Articular chondrocyte of knee joint (primary cell): ENCODE results near the gene IL22RA2. TPM values are rescaled to one million over a fixed set of nuclear protein-coding genes. Genes with fewer than 3 reads are reported as not detected.

Experiments used
- total RNA-seq: library from RNA; depleted of rRNA; stranded (reverse); fragments of >200 nt; gene quantifications from 2 replicates; pipeline ENCODE4 v1.2.3, GENCODE V29; 2012

IL22RA2 gene, protein sequence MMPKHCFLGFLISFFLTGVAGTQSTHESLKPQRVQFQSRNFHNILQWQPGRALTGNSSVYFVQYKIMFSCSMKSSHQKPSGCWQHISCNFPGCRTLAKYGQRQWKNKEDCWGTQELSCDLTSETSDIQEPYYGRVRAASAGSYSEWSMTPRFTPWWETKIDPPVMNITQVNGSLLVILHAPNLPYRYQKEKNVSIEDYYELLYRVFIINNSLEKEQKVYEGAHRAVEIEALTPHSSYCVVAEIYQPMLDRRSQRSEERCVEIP
- total RNA-seq = not detected in 2 replicates

DNA sequence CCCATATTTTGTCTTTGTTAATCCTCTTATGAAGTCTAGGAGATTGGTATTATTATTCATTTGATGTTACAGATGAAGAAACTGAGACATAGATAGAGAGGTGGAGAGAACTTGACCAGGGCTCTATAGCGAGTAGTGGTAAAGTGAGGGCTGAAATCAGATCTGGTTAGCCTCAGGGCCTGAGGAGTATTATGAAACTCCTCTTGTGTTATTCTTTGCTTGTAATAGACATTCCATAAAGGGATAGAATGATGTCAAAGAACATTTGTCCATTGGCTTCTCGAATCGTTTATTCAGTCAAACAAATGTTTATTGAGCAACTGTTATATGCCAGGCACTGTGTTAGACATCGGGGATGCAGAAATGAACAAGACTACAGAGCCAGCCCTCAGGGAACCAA, at the start of gene IL22RA2:
IL22RA2 (minus strand) TSS at position 144 of the 400 bp plus-strand sequence. CDS start 11,895 bp downstream, outside the sequence.

DNA sequence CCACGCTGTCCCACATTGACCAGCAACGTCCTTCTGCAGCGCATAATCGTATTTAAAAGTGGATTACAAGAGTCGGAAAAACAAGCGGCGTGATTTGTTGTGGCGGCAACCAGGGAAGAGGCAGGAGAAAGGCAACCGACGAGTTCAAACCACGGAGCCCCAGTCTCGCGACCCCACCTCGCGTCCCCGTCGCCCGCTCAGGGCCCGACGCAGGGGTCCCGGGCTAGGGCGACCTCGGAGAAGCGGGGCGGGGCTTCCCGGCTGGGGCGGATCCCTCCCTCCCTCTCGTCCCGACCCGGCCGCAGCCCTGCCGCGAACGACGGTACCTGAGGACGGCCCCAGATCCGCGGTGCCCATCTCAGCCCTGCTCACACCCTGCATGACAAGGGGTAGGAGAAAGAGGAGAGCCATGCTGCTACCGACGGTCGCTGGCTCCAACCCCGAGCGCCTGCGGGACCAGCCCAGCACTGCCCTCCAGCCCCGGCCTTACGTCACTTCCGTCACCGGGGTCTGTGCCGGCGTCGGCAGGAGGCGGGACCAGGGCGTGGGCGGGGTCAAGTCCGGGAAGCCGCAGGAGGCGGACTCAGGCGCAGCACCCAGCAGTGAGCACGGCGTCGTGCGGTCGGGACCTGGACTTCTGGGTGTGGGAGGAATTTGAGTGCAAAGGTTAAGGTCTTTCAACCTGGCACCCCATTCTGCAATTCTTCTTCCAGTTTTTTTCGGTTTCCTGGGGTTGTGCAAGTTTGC, 45.6 kb upstream of the IL22RA2 start, which contains the start of gene IFNGR1:
IFNGR1 (minus strand) TSS at position 469 of the 747 bp plus-strand sequence; CDS start at position 411, 58 bp downstream.

Other genes starting within 250 kb of the IL22RA2 start
- gene IL20RA, start 128.7 kb downstream of the IL22RA2 start, total RNA-seq = 0.26 and 0.43 TPM in 2 replicates
- 76.3 and 88.5 TPM in 2 replicates for gene IFNGR1, start 45.7 kb upstream of the IL22RA2 start, total RNA-seq